Epithelial cell of proximal tubule (primary cell): ENCODE measurements around the gene UBASH3A. TPM values are rescaled to one million over a fixed set of nuclear protein-coding genes. Genes with fewer than 3 reads are reported as not detected.
A peak's percentile ranks its signal among the peaks of the same experiment; 100 is the strongest.

Experiments used
- DNase-seq: peaks from one replicate; pipeline ENCODE4 v3.0.0-alpha.2; 2011; ENCODE audit warnings: low read depth
- H3K4me3 ChIP-seq: 2 replicates; pipeline ENCODE4 v1.5.1; 2011; ENCODE audit warnings: low read depth, mild to moderate bottlenecking, low read length
- total RNA-seq: library from RNA; depleted of rRNA; stranded (reverse); fragments of >200 nt; gene quantifications from 2 replicates; pipeline ENCODE4 v1.2.3, GENCODE V29; 2015
- TF ChIP-seq, protein P1 (sequence below): conservative IDR thresholded peaks from 2 replicates; pipeline ENCODE4 v1.5.1; 2012; ENCODE audit warnings: low read depth, mild to moderate bottlenecking, low read length

Gene UBASH3A
- total RNA-seq, 1 donor from 2014 or later, result not detected

DNA sequence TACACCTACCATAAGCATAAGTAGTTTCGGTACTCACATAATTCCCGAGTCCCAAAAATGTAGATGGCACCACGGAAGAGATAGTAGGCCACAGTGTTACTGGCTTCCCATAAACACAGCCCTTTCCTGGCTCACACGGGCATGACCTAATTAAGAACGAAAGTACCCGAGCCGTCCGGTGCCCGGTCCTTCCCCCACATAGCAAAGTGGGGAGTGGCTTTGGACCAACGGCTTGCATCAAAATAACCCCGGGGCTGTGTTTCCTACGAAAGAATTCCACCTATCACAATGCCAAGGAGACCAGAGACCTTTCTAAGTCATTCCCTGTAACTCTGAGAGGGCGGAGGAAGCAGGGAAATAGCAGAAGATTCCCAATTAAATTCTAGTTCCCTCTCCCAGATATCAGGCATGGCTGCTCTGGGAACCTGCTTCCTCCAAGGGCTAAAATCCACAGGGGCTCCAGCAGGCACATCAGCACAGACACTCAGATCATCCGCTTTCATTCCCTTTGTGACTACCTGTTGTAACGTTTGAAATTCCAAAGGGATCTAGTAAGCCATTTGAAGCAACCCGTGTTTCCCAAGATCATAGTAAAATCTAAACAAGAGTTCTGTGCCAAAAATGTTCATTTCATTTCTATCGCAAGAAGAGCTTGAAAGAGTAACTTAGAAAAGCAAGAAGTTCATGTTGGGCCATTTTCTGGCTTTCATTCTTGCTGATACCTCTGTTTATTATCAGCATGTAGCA, 7.6 kb upstream of the UBASH3A start, which contains the start of gene TMPRSS3:
Gene TMPRSS3, minus strand, starts transcription at position 148 of the 747 bp plus-strand sequence. CDS start 635 bp downstream, outside the sequence.
- no peak for DNase-seq
- peak within 1 kb of the TSS; percentile 16 for H3K4me3 ChIP-seq
- TF ChIP-seq, protein P1, sequence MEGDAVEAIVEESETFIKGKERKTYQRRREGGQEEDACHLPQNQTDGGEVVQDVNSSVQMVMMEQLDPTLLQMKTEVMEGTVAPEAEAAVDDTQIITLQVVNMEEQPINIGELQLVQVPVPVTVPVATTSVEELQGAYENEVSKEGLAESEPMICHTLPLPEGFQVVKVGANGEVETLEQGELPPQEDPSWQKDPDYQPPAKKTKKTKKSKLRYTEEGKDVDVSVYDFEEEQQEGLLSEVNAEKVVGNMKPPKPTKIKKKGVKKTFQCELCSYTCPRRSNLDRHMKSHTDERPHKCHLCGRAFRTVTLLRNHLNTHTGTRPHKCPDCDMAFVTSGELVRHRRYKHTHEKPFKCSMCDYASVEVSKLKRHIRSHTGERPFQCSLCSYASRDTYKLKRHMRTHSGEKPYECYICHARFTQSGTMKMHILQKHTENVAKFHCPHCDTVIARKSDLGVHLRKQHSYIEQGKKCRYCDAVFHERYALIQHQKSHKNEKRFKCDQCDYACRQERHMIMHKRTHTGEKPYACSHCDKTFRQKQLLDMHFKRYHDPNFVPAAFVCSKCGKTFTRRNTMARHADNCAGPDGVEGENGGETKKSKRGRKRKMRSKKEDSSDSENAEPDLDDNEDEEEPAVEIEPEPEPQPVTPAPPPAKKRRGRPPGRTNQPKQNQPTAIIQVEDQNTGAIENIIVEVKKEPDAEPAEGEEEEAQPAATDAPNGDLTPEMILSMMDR, result no peak

DNA sequence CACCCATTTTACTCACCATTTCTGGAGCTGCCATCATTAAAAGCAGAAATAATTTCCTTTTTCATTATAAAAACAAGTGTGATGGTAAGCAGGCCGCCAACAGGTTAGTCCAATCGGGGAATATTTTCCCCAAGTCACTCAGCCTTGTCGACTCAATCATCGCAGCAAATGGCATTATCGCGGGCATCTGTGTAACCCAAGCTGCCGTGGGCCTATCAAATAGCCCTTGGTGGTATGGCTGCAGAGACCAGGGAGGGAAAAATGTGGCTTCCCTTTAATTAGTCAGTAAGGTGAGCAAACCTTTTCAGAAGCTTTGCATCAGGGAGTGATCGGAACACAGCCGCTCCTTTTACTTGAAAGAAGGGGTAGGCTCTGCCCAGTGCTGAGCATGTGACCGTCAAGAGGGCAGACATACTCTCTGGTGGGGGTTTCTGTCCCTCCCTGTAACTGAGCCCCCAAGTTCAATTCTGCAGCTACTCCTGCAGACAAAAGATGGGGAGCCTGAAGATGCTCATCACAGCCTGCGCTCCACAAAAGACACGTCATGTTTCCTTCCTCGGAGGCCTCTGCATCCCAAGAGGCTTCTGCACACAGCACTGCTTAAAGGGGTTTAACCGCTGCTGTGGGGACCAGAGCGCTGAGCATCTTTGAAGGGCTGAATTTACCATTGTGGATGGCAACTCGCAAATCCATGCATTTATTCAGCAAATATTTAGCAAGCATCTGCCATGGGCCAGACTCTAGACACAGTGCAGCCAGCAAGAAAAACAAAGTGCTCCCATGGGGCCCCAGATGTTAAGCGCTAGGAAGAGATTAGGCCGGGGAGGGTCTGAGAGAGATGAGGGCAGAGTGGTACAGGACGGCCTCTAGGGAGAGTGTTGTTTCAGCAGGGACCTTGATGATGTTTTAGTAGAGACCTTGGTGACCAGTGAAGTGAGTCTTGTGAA, 6.6 kb upstream of the UBASH3A start:
- no peak overlapping the region for H3K4me3 ChIP-seq
- no peak for DNase-seq
- TF ChIP-seq, protein P1, result no peak

DNA sequence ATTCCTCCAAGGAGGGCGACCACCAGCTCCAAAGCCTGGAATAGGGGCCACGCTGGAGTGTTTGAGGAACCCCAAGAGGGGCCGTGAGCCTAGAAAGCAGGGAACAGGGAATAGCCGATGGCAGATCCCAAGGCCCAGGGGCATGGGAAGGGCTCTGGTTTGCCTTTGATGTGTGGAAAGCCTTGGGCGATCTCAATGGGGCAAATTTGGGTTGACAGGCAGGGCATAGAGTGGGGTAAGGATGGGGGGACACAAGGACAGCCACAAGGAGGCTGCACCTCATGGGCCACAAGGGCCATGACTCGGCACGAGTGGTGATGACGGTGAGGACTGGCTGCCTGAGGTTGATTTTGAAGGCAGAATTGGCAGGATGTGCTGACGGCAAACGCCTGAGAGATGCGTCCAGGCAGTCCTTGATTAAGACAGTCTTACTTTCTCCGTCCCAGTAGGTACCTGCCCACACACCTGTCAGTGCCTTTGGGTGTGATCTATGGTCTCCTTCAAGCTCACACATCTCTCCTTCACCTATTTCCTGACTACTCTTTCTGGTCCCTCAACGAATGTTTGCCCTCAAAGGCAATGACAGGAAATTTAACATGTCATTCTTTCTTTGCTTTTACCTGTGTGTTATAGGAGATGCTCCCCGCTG, 5.8 kb upstream of the UBASH3A start:
- TF ChIP-seq, protein P1, result no peak
- DNase-seq, result no peak
- H3K4me3 ChIP-seq, result no peak overlapping the region

DNA sequence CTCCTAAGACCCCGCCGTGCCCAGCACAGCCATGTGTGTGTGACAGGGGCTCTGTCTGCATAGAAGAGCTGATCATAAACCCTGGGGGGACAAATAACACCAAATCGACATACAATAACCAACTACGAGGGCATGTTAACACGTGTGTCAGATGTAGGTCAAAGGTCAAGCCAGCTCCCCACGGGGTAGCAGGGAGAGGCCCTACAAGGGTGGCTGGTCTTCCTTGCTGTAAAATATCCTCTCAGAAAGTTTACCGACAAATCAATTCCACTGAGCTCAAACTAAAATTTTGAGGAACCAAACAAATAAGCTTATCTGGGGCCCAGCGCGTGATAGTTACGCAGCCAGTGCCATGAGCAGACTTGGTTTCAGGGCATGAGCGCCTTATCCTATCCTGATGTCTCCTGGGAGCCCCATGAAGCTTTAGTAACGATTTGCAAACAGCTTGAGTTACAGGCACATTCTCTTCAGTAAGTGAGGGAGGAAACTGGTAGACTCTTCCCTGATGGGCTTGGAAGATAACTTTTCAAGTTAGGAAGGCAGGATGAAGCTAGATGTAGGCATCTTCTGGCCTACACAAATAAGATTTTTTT, 5.2 kb upstream of the UBASH3A start:
- TF ChIP-seq, protein P1, result no peak
- no peak for DNase-seq

DNA sequence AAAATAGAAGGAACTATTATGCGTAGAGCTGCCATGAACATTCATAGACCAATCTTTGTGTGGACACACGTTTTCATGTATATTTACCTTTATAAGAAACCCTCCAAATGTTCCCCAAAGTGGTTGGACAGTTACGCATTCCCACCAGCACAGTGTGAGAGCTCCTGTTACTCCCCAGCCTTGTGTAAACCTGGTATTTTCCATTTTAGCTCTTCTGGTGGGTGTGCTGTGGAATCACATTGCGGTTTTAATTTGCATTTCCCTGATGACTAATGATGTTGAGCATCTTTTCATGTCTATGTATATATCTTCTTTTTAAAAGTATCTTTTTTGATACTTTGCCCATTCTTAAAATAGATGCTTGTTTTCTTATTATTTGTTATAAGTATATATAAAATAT, 3.2 kb upstream of the UBASH3A start:
- DNase-seq, result no peak
- TF ChIP-seq, protein P1, result no peak
- H3K4me3 ChIP-seq, result no peak overlapping the region

More for the DNA sequence above, 5.2 kb upstream of the UBASH3A start:
- H3K4me3 ChIP-seq, result no peak overlapping the region

DNA sequence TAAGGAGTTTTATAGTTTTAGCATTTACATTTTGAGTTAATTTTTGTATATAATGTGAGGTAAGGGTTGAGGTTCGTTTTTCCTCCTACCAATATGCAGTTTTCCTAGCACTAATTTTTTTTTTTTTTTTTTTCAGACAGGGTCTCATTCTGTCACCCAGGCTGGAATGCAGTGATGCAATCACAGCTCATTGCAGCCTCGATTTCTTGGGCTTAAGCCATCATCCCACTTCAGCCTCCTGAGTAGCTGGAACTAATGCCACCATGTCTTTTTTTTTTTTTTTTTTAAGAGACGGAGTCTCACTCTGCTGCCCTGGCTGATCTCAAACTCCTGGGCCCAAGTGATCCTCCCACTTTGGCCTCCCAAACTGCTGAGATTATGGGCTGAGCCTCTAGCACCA, 2.5 kb upstream of the UBASH3A start:
- no peak overlapping the region for H3K4me3 ChIP-seq
- DNase-seq, result no peak
- TF ChIP-seq, protein P1, result no peak
